ENCODE results near the gene ZNF879. TPM values are rescaled to one million over a fixed set of nuclear protein-coding genes. Genes with fewer than 3 reads are reported as not detected.

The ZNF879 gene
- total RNA-seq, 1 experiment from 2014 or later, result 3.1 TPM

- CTCF ChIA-PET, result no interaction called here
- no peaks in the 10 kb centered on the region for H3K9me3 ChIP-seq (ENCODE audit: low read depth, low read length, poor library complexity, severe bottlenecking)
- H3K27ac ChIP-seq (ENCODE audit: low read depth, low read length, poor library complexity, severe bottlenecking), result no peak overlapping the region
- DNase-seq (ENCODE audit: low spot score), result no peak
- POLR2A ChIA-PET (ENCODE audit: low non-redundant PET), result no interaction called here
- H3K27me3 ChIP-seq (replicated peaks; ENCODE audit: insufficient read depth, low read depth, low read length, poor library complexity), result peaks cover 30% of the 10 kb centered on the region
- H3K36me3 ChIP-seq (ENCODE audit: insufficient read depth, low read length, poor library complexity, severe bottlenecking), result no peaks in the 10 kb centered on the region
- no peak for TF ChIP-seq EZH2 (IDR thresholded peaks at IDR 0.05; ENCODE audit: borderline replicate concordance, low read depth, low read length, poor library complexity, severe bottlenecking)
- TF ChIP-seq CTCF (conservative IDR thresholded peaks at IDR 0.05; ENCODE audit: low read depth, low read length), result no peak
- intact Hi-C loops (cut with micrococcal nuclease; ENCODE audit: unreplicated experiment), result no loop called here
- no TSS peak for BruUV-seq (replicated peaks)
- H3K4me1 ChIP-seq (ENCODE audit: insufficient read depth, low read length, poor library complexity, severe bottlenecking), result no peaks in the 10 kb centered on the region
- H3K4me3 ChIP-seq (ENCODE audit: low read depth, low read length, poor library complexity, severe bottlenecking), result no peak overlapping the region
Observed at GRCh38 chr5:178996156-178996555, 27.4 kb upstream of the ZNF879 start.

- BruUV-seq (replicated peaks), result no TSS peak
- DNase-seq (ENCODE audit: low spot score), result no peak
- Histone ChIP-seq H3K9me3 (ENCODE audit: low read depth, low read length, poor library complexity, severe bottlenecking) (no peaks in the 10 kb centered on the region), H3K27ac (ENCODE audit: low read depth, low read length, poor library complexity, severe bottlenecking) (no peak overlapping the region), H3K27me3 (replicated peaks; ENCODE audit: insufficient read depth, low read depth, low read length, poor library complexity) (peaks cover 30% of the 10 kb centered on the region), H3K4me1 (ENCODE audit: insufficient read depth, low read length, poor library complexity, severe bottlenecking) (no peaks in the 10 kb centered on the region), H3K4me3 (ENCODE audit: low read depth, low read length, poor library complexity, severe bottlenecking) (no peak overlapping the region), H3K36me3 (ENCODE audit: insufficient read depth, low read length, poor library complexity, severe bottlenecking) (no peaks in the 10 kb centered on the region)
- intact Hi-C loops (cut with micrococcal nuclease; ENCODE audit: unreplicated experiment), result no loop called here
- no peak for TF ChIP-seq EZH2 (IDR thresholded peaks at IDR 0.05; ENCODE audit: borderline replicate concordance, low read depth, low read length, poor library complexity, severe bottlenecking)
- CTCF ChIA-PET, result no interaction called here
- POLR2A ChIA-PET (ENCODE audit: low non-redundant PET), result no interaction called here
Observed at GRCh38 chr5:178997191-178997590, 26.4 kb upstream of the ZNF879 start.

GRCh38 chr5:178998441-178998840 is 25.2 kb upstream of the ZNF879 start:
- ChIA-PET CTCF (no interaction called here), POLR2A (ENCODE audit: low non-redundant PET) (no interaction called here)
- Histone ChIP-seq H3K4me3 (ENCODE audit: low read depth, low read length, poor library complexity, severe bottlenecking) (no peak overlapping the region), H3K36me3 (ENCODE audit: insufficient read depth, low read length, poor library complexity, severe bottlenecking) (no peaks in the 10 kb centered on the region), H3K27me3 (replicated peaks; ENCODE audit: insufficient read depth, low read depth, low read length, poor library complexity) (peaks cover 25% of the 10 kb centered on the region), H3K27ac (ENCODE audit: low read depth, low read length, poor library complexity, severe bottlenecking) (no peak overlapping the region), H3K4me1 (ENCODE audit: insufficient read depth, low read length, poor library complexity, severe bottlenecking) (no peaks in the 10 kb centered on the region), H3K9me3 (ENCODE audit: low read depth, low read length, poor library complexity, severe bottlenecking) (no peaks in the 10 kb centered on the region)
- BruUV-seq (replicated peaks), result no TSS peak
- no peak for DNase-seq (ENCODE audit: low spot score)
- no peak for TF ChIP-seq CTCF (conservative IDR thresholded peaks at IDR 0.05; ENCODE audit: low read depth, low read length)
- no peak for TF ChIP-seq EZH2 (IDR thresholded peaks at IDR 0.05; ENCODE audit: borderline replicate concordance, low read depth, low read length, poor library complexity, severe bottlenecking)
- intact Hi-C loops (cut with micrococcal nuclease; ENCODE audit: unreplicated experiment), result no loop called here

- no TSS peak for BruUV-seq (replicated peaks)
- Histone ChIP-seq H3K4me3 (ENCODE audit: low read depth, low read length, poor library complexity, severe bottlenecking) (no peak overlapping the region), H3K27ac (ENCODE audit: low read depth, low read length, poor library complexity, severe bottlenecking) (no peak overlapping the region), H3K36me3 (ENCODE audit: insufficient read depth, low read length, poor library complexity, severe bottlenecking) (no peaks in the 10 kb centered on the region), H3K9me3 (ENCODE audit: low read depth, low read length, poor library complexity, severe bottlenecking) (peaks cover 5% of the 10 kb centered on the region), H3K27me3 (replicated peaks; ENCODE audit: insufficient read depth, low read depth, low read length, poor library complexity) (no peaks in the 10 kb centered on the region), H3K4me1 (ENCODE audit: insufficient read depth, low read length, poor library complexity, severe bottlenecking) (no peaks in the 10 kb centered on the region)
- CTCF ChIA-PET, result no interaction called here
- TF ChIP-seq EZH2 (IDR thresholded peaks at IDR 0.05; ENCODE audit: borderline replicate concordance, low read depth, low read length, poor library complexity, severe bottlenecking) (no peak), CTCF (conservative IDR thresholded peaks at IDR 0.05; ENCODE audit: low read depth, low read length) (no peak)
- DNase-seq (ENCODE audit: low spot score), result no peak
- intact Hi-C loops (cut with micrococcal nuclease; ENCODE audit: unreplicated experiment), result no loop called here
- POLR2A ChIA-PET (ENCODE audit: low non-redundant PET), result no interaction called here
Observed at GRCh38 chr5:179006564-179006963, 17.0 kb upstream of the ZNF879 start.

Data from A673 (cell line).